ENCODE data around the gene VAV3. TPM values are rescaled to one million over a fixed set of nuclear protein-coding genes. Genes with fewer than 3 reads are reported as not detected.

VAV3 gene
- 10 to 100 TPM in 1 of 4 donors, 1 to 10 TPM in 3; 2.2 to 20.4 (median 4.0) TPM for total RNA-seq

GRCh38 chr1:107965110-107965991, at the start of gene VAV3:
TSS of gene VAV3 (minus strand) at chr1:107965180. CDS start at chr1:107964869, 311 bp downstream.
- Histone ChIP-seq H3K4me1 (peaks cover 0 to 25% (median 3%) of the 10 kb centered on the region in 4 donors), H3K9me3 (no peaks in the 10 kb centered on the region), H3K27me3 (no peaks in the 10 kb centered on the region), H3K36me3 (no peaks in the 10 kb centered on the region), H3K4me3 (peak within 1 kb of the TSS; percentile 30 to 59 (median 52)), H3K27ac (peak within 1 kb of the TSS in 3 of 4 donors; percentile 45 to 70 (median 67))
- DNase-seq (ENCODE audit: low spot score in 2 of 2) = peak; percentile 25 to 44
- TF ChIP-seq CTCF (IDR thresholded peaks at IDR 0.05) = peak in 1 of 5 experiments; percentile 12
- no peak for TF ChIP-seq POLR2A (IDR thresholded peaks at IDR 0.05)
- peak in 1 of 2 donors; percentile 39 for TF ChIP-seq EP300 (IDR thresholded peaks at IDR 0.05)
- 0 to 2% methylated on average over 31 to 34 of the region's 73 CpGs for WGBS, 2 donors

- no peak for TF ChIP-seq EP300 (IDR thresholded peaks at IDR 0.05)
- TF ChIP-seq CTCF (IDR thresholded peaks at IDR 0.05) = no peak
- no peak for TF ChIP-seq POLR2A (IDR thresholded peaks at IDR 0.05)
- Histone ChIP-seq H3K9me3 (no peaks in the 10 kb centered on the region), H3K4me1 (no peaks in the 10 kb centered on the region), H3K36me3 (no peaks in the 10 kb centered on the region), H3K4me3 (no peak overlapping the region), H3K27ac (no peak overlapping the region), H3K27me3 (no peaks in the 10 kb centered on the region)
- DNase-seq (ENCODE audit: low spot score in 2 of 2) = no peak
Observed at GRCh38 chr1:108012553-108012952, 47.6 kb upstream of the VAV3 start.

GRCh38 chr1:108011295-108011694, 46.3 kb upstream of the VAV3 start:
- WGBS, 2 donors = 89 to 94% methylated on average over 6 of the region's 6 CpGs
- DNase-seq (ENCODE audit: low spot score in 2 of 2) = no peak
- no peaks in the 10 kb centered on the region for H3K27me3 ChIP-seq
- TF ChIP-seq CTCF (IDR thresholded peaks at IDR 0.05) (no peak), POLR2A (IDR thresholded peaks at IDR 0.05) (no peak), EP300 (IDR thresholded peaks at IDR 0.05) (no peak)
- no peaks in the 10 kb centered on the region for H3K4me1 ChIP-seq
- H3K27ac ChIP-seq = no peak overlapping the region
- no peaks in the 10 kb centered on the region for H3K36me3 ChIP-seq
- H3K9me3 ChIP-seq = no peaks in the 10 kb centered on the region
- H3K4me3 ChIP-seq = no peak overlapping the region

- no peak overlapping the region for H3K4me3 ChIP-seq
- H3K9me3 ChIP-seq = no peaks in the 10 kb centered on the region
- TF ChIP-seq CTCF (IDR thresholded peaks at IDR 0.05) (no peak), POLR2A (IDR thresholded peaks at IDR 0.05) (no peak), EP300 (IDR thresholded peaks at IDR 0.05) (no peak)
- DNase-seq (ENCODE audit: low spot score in 2 of 2) = no peak
- H3K27ac ChIP-seq = no peak overlapping the region
- no peaks in the 10 kb centered on the region for H3K36me3 ChIP-seq
- no peaks in the 10 kb centered on the region for H3K27me3 ChIP-seq
- no peaks in the 10 kb centered on the region for H3K4me1 ChIP-seq
- WGBS, 2 donors = 73 to 82% methylated on average over 4 of the region's 4 CpGs
Observed at GRCh38 chr1:108010581-108010980, 45.6 kb upstream of the VAV3 start.

GRCh38 chr1:108009603-108010195, 44.7 kb upstream of the VAV3 start:
- H3K27ac ChIP-seq = no peak overlapping the region
- DNase-seq (ENCODE audit: low spot score in 2 of 2) = no peak
- no peaks in the 10 kb centered on the region for H3K27me3 ChIP-seq
- no peaks in the 10 kb centered on the region for H3K9me3 ChIP-seq
- H3K4me1 ChIP-seq = no peaks in the 10 kb centered on the region
- H3K36me3 ChIP-seq = no peaks in the 10 kb centered on the region
- TF ChIP-seq EP300 (IDR thresholded peaks at IDR 0.05) = no peak
- TF ChIP-seq POLR2A (IDR thresholded peaks at IDR 0.05) = no peak
- TF ChIP-seq CTCF (IDR thresholded peaks at IDR 0.05) = no peak
- no peak overlapping the region for H3K4me3 ChIP-seq
